HUDEP-2 (cell line): ENCODE results near the gene OR52I2.
A peak's percentile ranks its signal among the peaks of the same experiment; 100 is the strongest.

Experiments used
- DNase-seq, 76 experiments: peaks; one replicate each; lab custom pipeline; 2025; ENCODE audit not compliant: unreplicated experiment in 76 of 76; lab: John Stamatoyannopoulos, UW

Gene OR52I2

DNA sequence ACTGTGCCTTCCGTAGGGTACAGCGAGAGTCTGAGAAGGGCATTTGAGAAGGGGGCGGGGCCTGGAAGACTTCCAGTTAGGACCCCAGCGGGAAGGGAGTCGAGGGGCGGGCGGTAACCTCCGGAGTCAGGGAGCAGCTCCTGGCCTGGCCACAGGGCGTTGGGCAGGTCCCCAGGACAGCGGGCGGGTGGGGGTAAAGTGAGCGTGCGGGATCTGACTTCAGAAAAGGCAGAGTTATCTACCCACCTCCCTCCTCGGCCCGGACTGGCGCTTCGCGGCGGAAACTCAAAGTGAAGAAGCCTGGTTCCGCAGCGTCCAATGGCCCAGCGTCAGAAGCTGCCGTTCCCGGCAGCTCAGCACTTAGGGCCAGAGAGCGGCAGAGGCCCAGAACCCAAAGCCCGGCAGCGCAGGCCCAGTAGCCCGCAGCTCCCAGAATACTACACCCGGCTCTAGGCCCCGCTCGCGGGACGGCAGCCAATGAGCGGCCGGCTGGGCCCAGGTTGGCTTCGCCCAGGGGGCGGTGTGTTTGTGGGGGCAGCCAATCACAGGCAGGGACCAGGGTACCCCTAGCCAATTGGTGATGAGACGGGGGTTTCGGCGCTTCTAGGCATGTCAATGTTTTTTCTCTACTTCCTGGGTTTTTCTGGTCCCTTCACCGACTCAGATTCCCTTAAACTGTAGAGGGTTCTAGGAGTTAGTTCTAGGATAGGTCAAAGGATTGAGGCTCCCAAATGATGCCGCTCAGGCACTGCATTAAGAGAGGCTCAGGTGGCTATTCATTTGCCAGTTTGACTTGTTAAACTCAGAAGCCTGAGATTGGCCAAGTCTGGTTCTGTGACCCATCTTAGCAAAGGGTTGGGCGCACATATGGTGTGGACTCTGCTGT, 26.5 kb downstream of the OR52I2 start, which contains the start of gene TRIM68:
Gene TRIM68 (minus strand): TSS at position 451 of the 886 bp plus-strand sequence. CDS start 2,727 bp downstream, outside the sequence.
- peak; percentile 24 to 95 (median 90) for DNase-seq

DNA sequence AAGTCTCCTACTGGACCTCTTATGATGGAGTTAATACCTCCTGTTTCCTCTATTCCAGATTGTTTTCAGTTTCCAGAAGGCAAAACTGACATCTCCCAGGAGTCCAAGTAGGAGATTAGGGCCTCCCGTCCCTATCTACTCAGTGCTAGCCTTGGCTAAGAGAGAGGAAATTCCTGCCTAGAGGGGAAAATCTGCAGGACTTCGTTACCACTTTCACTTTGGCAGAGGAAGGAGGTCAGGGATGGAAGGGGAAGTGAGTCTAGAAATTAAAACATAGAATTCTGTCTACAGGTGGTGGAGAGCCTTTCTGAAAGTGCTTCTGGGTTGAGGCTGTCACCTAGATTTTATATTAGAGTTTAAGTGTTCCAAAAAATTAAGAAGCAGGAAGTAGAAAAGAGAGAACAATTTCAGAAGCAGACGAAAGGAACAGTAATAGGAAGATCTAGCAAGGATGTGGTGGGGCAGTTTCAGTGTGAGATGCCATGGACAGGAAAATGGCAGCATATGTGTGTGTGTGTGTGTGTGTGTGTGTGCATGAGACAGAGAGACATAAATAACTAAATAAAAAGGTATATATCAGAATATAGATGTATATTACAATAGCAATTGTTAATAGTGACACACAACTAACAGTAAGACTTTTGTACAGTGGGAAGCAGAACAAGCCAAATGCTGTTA, 28.9 kb downstream of the OR52I2 start:
- DNase-seq, result no peak

- no peak for DNase-seq
These were observed 30.4 kb downstream of the OR52I2 start for GRCh38 chr11:4611986-4612385.

DNA sequence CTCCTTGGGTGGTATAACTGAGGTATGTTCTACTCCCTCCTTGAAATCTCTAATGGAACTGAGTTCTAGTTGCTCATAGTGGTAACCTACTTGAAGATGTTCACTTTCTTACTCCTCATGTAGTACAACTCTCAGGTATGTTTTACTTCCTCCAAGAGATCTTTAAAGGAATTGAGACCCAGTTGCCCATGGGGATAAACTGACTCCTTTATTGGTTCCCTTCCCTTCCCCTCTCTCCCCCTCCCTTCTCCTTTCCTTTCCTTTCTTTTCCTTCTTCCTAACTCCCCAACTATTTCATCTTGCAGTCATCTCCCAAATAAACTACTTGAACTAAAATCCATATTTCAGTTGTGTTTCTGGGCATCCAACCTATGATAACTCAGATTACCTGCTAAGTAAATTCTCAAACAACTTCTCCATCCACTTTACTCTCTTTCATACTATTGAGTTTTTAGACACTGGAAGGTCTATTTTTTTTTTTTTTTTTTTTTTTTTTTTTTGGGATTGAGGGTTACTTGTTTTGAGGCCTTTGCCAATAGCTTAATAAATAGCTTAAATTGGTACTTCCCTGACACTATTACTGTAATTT, 34.4 kb downstream of the OR52I2 start:
- no peak for DNase-seq

GRCh38 chr11:4619514-4619913, 38.0 kb downstream of the OR52I2 start:
- DNase-seq, result no peak

- peak in 65 of 76 experiments; percentile 3 to 80 (median 50) for DNase-seq
These were observed 44.9 kb downstream of the OR52I2 start for GRCh38 chr11:4626207-4627099.

DNA sequence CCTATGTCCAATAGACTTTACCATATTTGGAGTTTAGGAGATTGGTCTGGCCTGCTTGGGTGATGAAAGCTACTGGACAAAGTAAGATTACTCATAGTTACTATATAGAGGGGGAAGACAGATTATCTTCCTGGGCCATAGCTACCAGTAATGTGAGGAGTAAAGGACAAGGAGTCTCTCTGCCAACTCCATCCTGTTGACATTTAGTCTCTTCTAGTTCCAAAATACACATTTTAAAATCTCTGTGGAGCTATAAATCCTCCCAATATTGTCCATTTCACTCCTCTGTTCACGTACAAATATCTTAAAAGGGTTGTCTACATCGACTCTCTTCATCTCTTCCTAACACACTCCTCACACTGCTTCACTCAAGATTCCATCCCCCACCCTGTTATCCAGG, 54.6 kb downstream of the OR52I2 start:
- DNase-seq, result no peak

- peak in 59 of 76 experiments; percentile 0 to 67 (median 29) for DNase-seq
These were observed 55.6 kb downstream of the OR52I2 start, which contains the start of gene OR51D1 for GRCh38 chr11:4636962-4637661. Gene OR51D1 (plus strand): TSS chr11:4637477. CDS start chr11:4639791, 2,314 bp downstream.

GRCh38 chr11:4637662-4638047, 56.1 kb downstream of the OR52I2 start:
- DNase-seq, result no peak

DNA sequence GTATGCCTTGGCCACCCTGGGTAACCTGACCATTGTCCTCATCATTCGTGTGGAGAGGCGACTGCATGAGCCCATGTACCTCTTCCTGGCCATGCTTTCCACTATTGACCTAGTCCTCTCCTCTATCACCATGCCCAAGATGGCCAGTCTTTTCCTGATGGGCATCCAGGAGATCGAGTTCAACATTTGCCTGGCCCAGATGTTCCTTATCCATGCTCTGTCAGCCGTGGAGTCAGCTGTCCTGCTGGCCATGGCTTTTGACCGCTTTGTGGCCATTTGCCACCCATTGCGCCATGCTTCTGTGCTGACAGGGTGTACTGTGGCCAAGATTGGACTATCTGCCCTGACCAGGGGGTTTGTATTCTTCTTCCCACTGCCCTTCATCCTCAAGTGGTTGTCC, 58.4 kb downstream of the OR52I2 start:
- DNase-seq, result no peak

DNA sequence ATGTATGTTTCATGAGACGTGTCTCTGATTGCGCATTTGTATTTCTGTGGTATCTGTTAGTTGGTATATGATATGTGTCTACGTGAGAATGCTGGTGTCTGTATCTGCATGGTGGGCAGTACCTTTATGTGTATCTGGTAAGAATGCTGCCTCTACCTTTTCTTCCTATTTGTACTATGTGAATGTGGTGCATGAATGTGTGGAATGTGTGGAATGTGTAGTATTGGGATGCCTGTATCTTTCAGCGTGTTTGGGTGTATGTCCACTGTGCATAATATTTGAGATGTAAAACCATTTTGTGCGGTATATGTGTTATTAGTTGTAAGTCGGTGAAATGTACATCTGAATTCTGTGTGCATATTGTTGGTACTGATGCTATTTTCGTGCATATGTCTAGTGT, 60.0 kb downstream of the OR52I2 start:
- DNase-seq, result no peak

DNA sequence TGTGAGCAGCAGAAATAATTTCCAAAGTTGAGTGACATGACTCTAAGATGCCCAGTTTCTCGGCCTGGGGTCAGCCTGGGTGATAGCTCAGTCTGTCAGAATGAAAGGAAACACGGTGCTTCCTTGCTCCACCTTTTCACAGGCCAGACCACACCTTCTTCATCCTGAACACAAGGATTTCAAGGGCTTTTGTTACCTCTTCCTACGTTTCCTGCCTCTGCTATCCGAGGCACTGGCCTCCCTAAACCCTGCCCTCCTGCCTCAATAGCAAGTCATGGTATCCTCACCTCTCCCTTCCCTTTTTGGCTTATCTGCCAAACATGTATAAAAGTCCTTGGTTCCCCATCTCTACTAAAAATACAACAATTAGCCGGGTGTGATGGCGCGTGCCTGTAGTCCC, 60.5 kb downstream of the OR52I2 start:
- no peak for DNase-seq
